Esophagus squamous epithelium (tissue), 4 donors: Measurements from ENCODE around the gene IGFL2.

ENCODE experiments used
- POLR2A ChIP-seq, 4 donors: fragments of 450-650 bp; IDR thresholded peaks; one replicate each; pipeline ENCODE4 v1.6.1; 2017; ENCODE audit warnings: antibody characterized with exemption in 4 of 4, mild to moderate bottlenecking in 4 of 4, moderate library complexity in 3 of 4
- TF ChIP-seq, protein P1 (sequence below), 6 experiments: fragments of 450-650 bp in 4 of 6; fragments of 200-600 bp in 2 of 6; sonication (generic) in 2 of 6; IDR thresholded peaks; one replicate each; pipeline ENCODE4 v1.5.1; 2016 to 2019; ENCODE audit warnings: antibody characterized with exemption in 6 of 6, mild to moderate bottlenecking in 4 of 6, moderate library complexity in 4 of 6

DNA sequence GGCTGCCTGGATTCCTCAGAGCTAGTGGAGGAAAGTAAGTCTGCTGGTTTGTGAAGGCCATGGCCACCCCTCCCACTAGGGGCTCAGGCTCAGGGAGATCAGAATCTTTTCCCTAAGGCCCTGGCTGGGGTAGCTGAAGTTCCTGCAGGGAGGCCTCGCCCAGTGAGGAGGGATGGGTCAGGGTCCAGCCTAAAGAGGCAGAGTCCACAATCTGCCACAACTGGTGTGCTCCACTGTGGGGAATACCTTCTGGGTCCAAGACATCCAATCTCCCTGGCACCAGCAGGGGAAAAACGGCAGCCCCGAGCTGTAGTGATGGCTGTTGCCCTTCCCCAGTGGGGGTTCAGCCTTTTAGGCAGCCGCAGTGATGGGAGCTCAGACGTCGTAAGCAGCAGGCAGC is 46.7 kb upstream of the IGFL2 start:
- TF ChIP-seq, protein P1, sequence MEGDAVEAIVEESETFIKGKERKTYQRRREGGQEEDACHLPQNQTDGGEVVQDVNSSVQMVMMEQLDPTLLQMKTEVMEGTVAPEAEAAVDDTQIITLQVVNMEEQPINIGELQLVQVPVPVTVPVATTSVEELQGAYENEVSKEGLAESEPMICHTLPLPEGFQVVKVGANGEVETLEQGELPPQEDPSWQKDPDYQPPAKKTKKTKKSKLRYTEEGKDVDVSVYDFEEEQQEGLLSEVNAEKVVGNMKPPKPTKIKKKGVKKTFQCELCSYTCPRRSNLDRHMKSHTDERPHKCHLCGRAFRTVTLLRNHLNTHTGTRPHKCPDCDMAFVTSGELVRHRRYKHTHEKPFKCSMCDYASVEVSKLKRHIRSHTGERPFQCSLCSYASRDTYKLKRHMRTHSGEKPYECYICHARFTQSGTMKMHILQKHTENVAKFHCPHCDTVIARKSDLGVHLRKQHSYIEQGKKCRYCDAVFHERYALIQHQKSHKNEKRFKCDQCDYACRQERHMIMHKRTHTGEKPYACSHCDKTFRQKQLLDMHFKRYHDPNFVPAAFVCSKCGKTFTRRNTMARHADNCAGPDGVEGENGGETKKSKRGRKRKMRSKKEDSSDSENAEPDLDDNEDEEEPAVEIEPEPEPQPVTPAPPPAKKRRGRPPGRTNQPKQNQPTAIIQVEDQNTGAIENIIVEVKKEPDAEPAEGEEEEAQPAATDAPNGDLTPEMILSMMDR (IDR thresholded peaks at IDR 0.05), result no peak
- TF ChIP-seq POLR2A (IDR thresholded peaks at IDR 0.05), result no peak
